Right lobe of liver (tissue), 6 donors: ENCODE data around the gene TMEM154. TPM values are rescaled to one million over a fixed set of nuclear protein-coding genes. Genes with fewer than 3 reads are reported as not detected.

Experiments
- ATAC-seq, 4 donors: fragments of 200-7000 bp; cut with Tn5 transposase; one replicate each; pipeline ENCODE4 v1.9.1; 2020; ENCODE audit warnings: mild to moderate bottlenecking in 4 of 4, moderate library complexity in 4 of 4
- DNase-seq, 3 donors: peaks; one replicate each; pipeline ENCODE4 v3.0.0-alpha.2; 2020
- H3K27ac ChIP-seq, 3 donors: fragments of 200-600 bp; one replicate each; pipeline ENCODE4 v1.8.0; 2022
- H3K27me3 ChIP-seq, 2 donors: fragments of 200-600 bp; one replicate each; pipeline ENCODE4 v1.8.0; 2022
- H3K36me3 ChIP-seq, 4 donors: fragments of 200-600 bp; sonication (generic) in 1 of 4; one replicate each; pipeline versions ENCODE4 v1.5.1 to v1.8.0; 2017 to 2022; ENCODE audit warnings: control low read depth in 1 of 4
- H3K4me1 ChIP-seq, 4 donors: fragments of 200-600 bp; sonication (generic) in 1 of 4; one replicate each; pipeline versions ENCODE4 v1.5.1 to v1.8.0; 2017 to 2022; ENCODE audit warnings: control low read depth in 1 of 4
- H3K4me3 ChIP-seq, 3 donors: fragments of 200-600 bp; one replicate each; pipeline ENCODE4 v1.8.0; 2022
- H3K9me3 ChIP-seq, 4 donors: fragments of 200-600 bp; sonication (generic) in 1 of 4; one replicate each; pipeline versions ENCODE4 v1.5.1 to v1.8.0; 2017 to 2022; ENCODE audit warnings: control low read depth in 1 of 4
- POLR2A ChIP-seq: fragments of 450-650 bp; IDR thresholded peaks from one replicate; pipeline ENCODE4 v1.6.1; 2017; ENCODE audit warnings: antibody characterized with exemption, mild to moderate bottlenecking
- WGBS: methylation state at CpG from one replicate; pipeline ENCODE4 v1.1.6; 2018; ENCODE audit warnings: low coverage, low lambda C conversion rate; ENCODE audit not compliant: insufficient coverage; ENCODE audit errors: missing lambda C conversion rate; 5-methylcytosine and 5-hydroxymethylcytosine counted together
- intact Hi-C, 2 donors: fragments of 100-400 bp; cut with DNase I; formaldehyde crosslinking; loops; one replicate each; pipeline versions ENCODE4 v1.11.2 to v1.14.1; 2022
- total RNA-seq, 6 experiments: library from RNA; depleted of rRNA in 2 of 6; stranded (reverse); fragments of >200 nt in 2 of 6; fragmentation: NEBNext Ultra II Directional in 3 of 6; extraction: Animal tissue kit (Norgen Biotek cat#: 25700) in 3 of 6; gene quantifications; one replicate each; pipeline versions ENCODE4 v1.1.0 to v1.2.4, GENCODE V29; 2016 to 2023
- TF ChIP-seq, protein P1 (sequence below), 4 donors: fragments of 200-600 bp in 3 of 4; fragments of 450-650 bp in 1 of 4; IDR thresholded peaks; one replicate each; pipeline versions ENCODE4 v1.5.1 to v1.8.0; 2016 to 2022; ENCODE audit warnings: antibody characterized with exemption in 4 of 4, mild to moderate bottlenecking in 2 of 4
- donor health status: DM: no; HTN: yes; CAD: no.
- donor health status: DM: no; HTN: no; CAD: no.
- donor health status: DM: no; HTN: no; CAD: no.
- donor health status: DM: no; HTN: yes; CAD: no.
- donor health status: DM: no; HTN: yes; CAD: no.

TMEM154 gene
- total RNA-seq, 6 experiments from 2014 or later = 0.64 to 6.7 (median 2.9) TPM

DNA sequence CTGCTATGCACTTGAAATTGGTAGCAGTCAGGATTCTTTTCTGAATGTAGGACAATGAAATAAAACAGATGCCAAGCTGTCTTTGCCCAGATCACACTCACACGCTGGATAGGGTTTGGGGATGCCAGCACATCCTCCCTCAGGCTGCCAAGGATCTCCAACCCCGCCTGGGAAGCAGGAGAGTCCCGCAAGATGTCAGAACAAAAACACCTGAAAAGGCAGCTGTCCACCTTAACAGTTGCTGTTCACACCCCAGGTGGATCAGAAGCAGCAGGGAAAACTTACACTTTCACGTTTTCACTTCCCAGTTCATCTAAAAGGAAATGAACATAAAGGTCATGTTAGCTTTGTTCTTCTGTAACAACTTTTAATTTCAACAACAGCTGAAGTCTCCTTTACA lies 35.7 kb downstream of the TMEM154 start:
- no peak for ATAC-seq
- peaks cover 0 to 12% (median 0%) of the 10 kb centered on the region in 4 donors for H3K4me1 ChIP-seq
- no peak overlapping the region for H3K4me3 ChIP-seq
- H3K27me3 ChIP-seq = no peaks in the 10 kb centered on the region
- no peaks in the 10 kb centered on the region for H3K36me3 ChIP-seq
- DNase-seq = no peak
- intact Hi-C loops = no loop called here
- TF ChIP-seq POLR2A = no peak
- TF ChIP-seq, protein P1, sequence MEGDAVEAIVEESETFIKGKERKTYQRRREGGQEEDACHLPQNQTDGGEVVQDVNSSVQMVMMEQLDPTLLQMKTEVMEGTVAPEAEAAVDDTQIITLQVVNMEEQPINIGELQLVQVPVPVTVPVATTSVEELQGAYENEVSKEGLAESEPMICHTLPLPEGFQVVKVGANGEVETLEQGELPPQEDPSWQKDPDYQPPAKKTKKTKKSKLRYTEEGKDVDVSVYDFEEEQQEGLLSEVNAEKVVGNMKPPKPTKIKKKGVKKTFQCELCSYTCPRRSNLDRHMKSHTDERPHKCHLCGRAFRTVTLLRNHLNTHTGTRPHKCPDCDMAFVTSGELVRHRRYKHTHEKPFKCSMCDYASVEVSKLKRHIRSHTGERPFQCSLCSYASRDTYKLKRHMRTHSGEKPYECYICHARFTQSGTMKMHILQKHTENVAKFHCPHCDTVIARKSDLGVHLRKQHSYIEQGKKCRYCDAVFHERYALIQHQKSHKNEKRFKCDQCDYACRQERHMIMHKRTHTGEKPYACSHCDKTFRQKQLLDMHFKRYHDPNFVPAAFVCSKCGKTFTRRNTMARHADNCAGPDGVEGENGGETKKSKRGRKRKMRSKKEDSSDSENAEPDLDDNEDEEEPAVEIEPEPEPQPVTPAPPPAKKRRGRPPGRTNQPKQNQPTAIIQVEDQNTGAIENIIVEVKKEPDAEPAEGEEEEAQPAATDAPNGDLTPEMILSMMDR (IDR thresholded peaks at IDR 0.05) = no peak
- no peaks in the 10 kb centered on the region for H3K9me3 ChIP-seq
- H3K27ac ChIP-seq = no peak overlapping the region
- 69% methylated on average over 3 of the region's 4 CpGs for WGBS

GRCh38 chr4:152643153-152644035 lies 36.4 kb downstream of the TMEM154 start:
- DNase-seq = peak; percentile 30 to 60 (median 51)
- Histone ChIP-seq H3K9me3 (no peaks in the 10 kb centered on the region), H3K36me3 (no peaks in the 10 kb centered on the region), H3K27me3 (no peaks in the 10 kb centered on the region), H3K27ac (no peak overlapping the region), H3K4me1 (peaks cover 0 to 11% (median 0%) of the 10 kb centered on the region in 4 donors), H3K4me3 (no peak overlapping the region)
- 73% methylated on average over 8 of the region's 8 CpGs for WGBS
- peak; percentile 50 to 67 (median 56) for ATAC-seq
- intact Hi-C loops = no loop called here
- TF ChIP-seq, protein P1 (IDR thresholded peaks at IDR 0.05) = no peak
- TF ChIP-seq POLR2A = no peak

DNA sequence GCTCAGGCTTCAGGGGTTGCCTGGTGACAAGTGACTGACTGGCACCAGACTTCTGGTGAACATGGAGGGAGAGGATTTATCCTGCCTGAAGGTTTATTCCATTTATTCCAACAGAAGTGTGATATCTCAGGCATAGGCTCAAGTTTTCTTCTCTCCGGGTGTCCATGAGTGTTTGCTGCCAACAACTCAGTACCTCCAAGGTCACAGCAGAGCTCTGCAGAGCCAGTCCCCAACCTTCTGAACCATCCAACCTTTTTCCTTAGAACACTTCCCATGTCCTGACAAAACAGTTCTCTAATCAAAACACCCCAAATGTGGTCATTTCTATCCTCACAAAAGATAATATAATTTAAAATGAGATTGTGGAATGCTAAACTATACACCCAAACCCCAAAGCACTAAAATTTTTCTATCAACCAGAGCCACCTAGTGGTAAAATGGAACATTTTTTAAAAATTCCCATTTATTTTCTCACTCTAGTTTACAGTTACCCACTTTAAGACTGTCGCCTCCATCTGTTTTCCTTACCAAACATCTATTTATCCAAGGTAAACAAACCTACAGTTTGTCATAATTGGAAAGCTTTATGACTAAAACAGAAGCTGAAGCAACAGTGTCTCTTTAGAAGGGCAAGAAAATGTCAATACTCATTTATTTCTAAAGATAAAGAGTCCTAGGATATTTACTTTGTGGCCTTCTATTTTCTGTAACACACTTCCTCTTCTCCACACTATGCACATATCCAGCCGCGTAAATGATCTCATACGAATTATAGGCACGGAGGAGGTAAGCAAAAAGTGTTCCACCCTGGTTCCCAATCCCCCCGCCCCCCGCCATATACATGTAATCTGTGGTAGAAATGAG lies 39.5 kb downstream of the TMEM154 start:
- Histone ChIP-seq H3K4me3 (no peak overlapping the region), H3K27ac (no peak overlapping the region), H3K36me3 (no peaks in the 10 kb centered on the region), H3K27me3 (no peaks in the 10 kb centered on the region), H3K9me3 (no peaks in the 10 kb centered on the region), H3K4me1 (peaks cover 0 to 7% (median 0%) of the 10 kb centered on the region in 4 donors)
- intact Hi-C loops = no loop called here
- WGBS = 28% methylated on average over 7 of the region's 8 CpGs
- TF ChIP-seq, protein P1 (IDR thresholded peaks at IDR 0.05) = peak; percentile 63 to 67 (median 66)
- TF ChIP-seq POLR2A = no peak
- DNase-seq = no peak
- peak; percentile 62 to 79 (median 68) for ATAC-seq

GRCh38 chr4:152635851-152636250 lies 43.9 kb downstream of the TMEM154 start:
- H3K27me3 ChIP-seq = no peaks in the 10 kb centered on the region
- intact Hi-C loops = no loop called here
- H3K4me3 ChIP-seq = no peak overlapping the region
- H3K36me3 ChIP-seq = no peaks in the 10 kb centered on the region
- H3K4me1 ChIP-seq = peaks cover 0 to 7% (median 0%) of the 10 kb centered on the region in 4 donors
- DNase-seq (no peak), ATAC-seq (peak in 1 of 4 donors; percentile 25)
- TF ChIP-seq POLR2A = no peak
- TF ChIP-seq, protein P1 (IDR thresholded peaks at IDR 0.05) = no peak
- no peak overlapping the region for H3K27ac ChIP-seq
- no peaks in the 10 kb centered on the region for H3K9me3 ChIP-seq
- WGBS = 49% methylated on average over 4 of the region's 4 CpGs
